ENCODE data around the gene LRRC18. TPM values are rescaled to one million over a fixed set of nuclear protein-coding genes. Genes with fewer than 3 reads are reported as not detected.

LRRC18 gene
- total and polyA plus RNA-seq, 5 experiments from 2014 or later, result not detected

DNA sequence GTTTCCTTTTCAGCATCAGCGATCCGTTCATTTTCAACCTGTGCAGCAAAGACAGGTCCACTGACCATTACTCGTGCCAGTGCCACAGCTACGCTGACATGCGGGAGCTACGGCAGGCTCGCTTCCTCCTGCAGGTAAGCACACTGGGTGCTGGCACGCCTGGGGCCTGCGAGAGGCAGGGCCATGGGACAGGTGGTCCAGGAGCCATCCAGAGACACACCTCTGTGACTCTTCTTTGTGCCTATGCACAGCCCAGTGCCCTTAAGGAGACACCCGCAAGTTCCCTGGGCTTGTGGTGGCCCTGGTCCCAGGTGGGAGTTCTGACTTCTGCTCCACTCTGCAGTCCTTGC, 42.2 kb downstream of the LRRC18 start:
- Mint-ChIP-seq H3K4me3 (no peak overlapping the region), H3K27me3 (peaks cover 0 to 2% (median 0%) of the 10 kb centered on the region in 5 donors), H3K4me1 (peaks cover 0 to 1% (median 0%) of the 10 kb centered on the region in 4 donors), H3K36me3 (no peaks in the 10 kb centered on the region), H3K27ac (no peak overlapping the region), H3K9me3 (peaks cover 0 to 1% (median 0%) of the 10 kb centered on the region in 9 donors)
- ATAC-seq (no peak), DNase-seq (no peak)
- POLR2A ChIA-PET, result no interaction called here

DNA sequence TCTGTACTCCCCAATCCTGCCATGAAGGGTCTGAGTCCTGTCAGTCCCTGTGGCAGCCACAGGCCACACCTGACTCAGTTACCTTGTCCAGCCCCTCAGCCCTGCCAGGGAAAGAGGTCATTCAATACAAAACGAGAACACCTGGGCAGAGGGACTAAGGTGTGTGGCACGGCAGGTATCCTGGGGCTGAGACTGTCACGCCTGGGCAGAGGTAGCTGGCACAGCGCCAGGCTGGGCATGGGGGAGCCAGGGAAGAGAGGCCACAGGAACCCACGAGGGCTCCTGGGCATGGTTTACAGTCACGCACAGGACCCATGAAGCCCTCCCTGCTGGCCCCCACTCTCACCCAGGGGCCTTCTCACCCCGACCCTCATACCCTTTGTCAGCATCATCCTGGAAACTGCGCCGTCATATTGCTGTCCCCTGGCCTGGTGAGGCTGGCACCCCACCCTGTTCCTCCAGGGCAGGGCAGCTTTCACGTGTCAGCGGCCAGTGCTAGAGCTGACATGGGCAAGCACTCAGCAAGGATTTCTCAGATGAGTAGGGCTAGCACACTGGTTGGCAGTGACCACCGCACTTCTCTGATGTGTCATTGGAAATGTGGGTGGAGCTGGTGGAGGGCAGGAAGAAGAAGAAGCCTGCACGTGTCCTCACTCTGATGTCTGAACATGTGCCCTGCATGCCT, 42.7 kb downstream of the LRRC18 start:
- no peak for DNase-seq
- H3K36me3 Mint-ChIP-seq, result no peaks in the 10 kb centered on the region
- POLR2A ChIA-PET, result no interaction called here
- peaks cover 0 to under 1% (median 0%) of the 10 kb centered on the region in 4 donors for H3K4me1 Mint-ChIP-seq
- H3K27me3 Mint-ChIP-seq, result peaks cover 0 to 2% (median 0%) of the 10 kb centered on the region in 5 donors
- ATAC-seq, result no peak
- H3K27ac Mint-ChIP-seq, result no peak overlapping the region
- H3K4me3 Mint-ChIP-seq, result no peak overlapping the region
- peaks cover 0 to under 1% (median 0%) of the 10 kb centered on the region in 9 donors for H3K9me3 Mint-ChIP-seq

DNA sequence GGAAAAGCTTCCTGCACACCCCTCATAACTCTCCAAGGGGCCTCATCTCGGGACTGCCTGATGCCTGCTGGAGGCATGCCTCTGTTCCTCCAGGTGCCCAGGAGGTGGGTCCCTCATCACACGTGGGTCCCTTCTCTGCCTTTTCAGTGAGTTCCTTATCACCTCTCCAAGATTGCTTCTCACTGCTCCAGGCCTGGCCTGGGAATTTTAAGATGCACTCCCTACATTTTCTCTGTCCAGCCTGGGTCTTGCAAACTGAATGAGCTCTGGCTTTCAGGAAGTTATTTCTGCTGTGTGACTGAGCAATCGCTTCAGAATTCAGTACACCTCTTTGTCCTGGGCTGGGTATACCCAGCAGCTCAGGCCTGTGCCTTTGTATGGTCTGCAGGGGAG, 43.8 kb downstream of the LRRC18 start:
- no peak overlapping the region for H3K27ac Mint-ChIP-seq
- H3K4me1 Mint-ChIP-seq, result no peaks in the 10 kb centered on the region
- H3K36me3 Mint-ChIP-seq, result no peaks in the 10 kb centered on the region
- no peak for DNase-seq
- POLR2A ChIA-PET, result no interaction called here
- ATAC-seq, result no peak
- peaks cover 0 to 2% (median 0%) of the 10 kb centered on the region in 5 donors for H3K27me3 Mint-ChIP-seq
- no peak overlapping the region for H3K4me3 Mint-ChIP-seq
- H3K9me3 Mint-ChIP-seq, result no peaks in the 10 kb centered on the region

DNA sequence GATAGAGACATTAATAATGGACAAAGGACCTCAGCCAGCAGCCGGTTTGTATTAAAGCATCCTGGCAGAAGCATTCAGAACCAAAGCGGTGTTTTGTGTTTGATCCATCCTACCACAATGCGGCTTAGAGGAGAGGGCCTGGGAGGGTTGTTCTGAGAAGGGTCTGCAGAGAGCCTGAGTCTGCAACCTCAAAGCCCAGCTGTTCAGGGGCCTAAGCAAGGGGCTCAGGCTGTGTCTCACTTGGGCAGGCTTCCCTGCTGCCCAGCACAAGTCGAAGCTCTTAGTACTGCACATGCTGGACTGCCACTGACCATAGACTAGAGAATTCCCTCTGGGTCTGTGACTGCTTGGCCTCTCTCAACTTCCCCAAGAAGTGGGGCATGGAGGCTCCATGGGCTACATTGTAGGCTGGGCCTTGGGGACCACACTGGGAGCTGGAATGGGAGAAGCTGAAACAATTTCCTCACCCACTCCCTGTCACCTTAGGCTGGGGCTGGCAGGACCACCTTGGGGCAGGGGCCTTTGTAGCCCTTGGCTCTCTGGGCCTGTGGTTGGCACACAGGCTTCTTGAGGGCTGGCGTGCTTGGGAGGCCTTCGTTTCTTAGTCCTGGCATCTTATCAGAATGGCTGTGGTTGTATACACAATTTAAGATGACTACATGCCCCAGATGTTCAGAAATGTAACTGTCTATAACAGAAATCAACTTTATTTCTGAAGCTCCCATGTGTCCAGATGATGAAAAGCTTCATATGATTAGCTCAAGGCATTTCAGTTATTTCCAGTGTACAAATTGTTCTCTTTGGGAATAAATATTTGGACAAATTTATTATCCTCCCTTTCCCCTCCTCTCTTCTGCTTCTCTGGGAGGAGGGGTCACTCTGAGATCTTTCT, 44.5 kb downstream of the LRRC18 start:
- POLR2A ChIA-PET, result no interaction called here
- Mint-ChIP-seq H3K4me1 (no peaks in the 10 kb centered on the region), H3K36me3 (no peaks in the 10 kb centered on the region), H3K27ac (no peak overlapping the region), H3K9me3 (no peaks in the 10 kb centered on the region), H3K27me3 (peaks cover 0 to 2% (median 0%) of the 10 kb centered on the region in 5 donors), H3K4me3 (no peak overlapping the region)
- no peak for DNase-seq
- ATAC-seq, result no peak

DNA sequence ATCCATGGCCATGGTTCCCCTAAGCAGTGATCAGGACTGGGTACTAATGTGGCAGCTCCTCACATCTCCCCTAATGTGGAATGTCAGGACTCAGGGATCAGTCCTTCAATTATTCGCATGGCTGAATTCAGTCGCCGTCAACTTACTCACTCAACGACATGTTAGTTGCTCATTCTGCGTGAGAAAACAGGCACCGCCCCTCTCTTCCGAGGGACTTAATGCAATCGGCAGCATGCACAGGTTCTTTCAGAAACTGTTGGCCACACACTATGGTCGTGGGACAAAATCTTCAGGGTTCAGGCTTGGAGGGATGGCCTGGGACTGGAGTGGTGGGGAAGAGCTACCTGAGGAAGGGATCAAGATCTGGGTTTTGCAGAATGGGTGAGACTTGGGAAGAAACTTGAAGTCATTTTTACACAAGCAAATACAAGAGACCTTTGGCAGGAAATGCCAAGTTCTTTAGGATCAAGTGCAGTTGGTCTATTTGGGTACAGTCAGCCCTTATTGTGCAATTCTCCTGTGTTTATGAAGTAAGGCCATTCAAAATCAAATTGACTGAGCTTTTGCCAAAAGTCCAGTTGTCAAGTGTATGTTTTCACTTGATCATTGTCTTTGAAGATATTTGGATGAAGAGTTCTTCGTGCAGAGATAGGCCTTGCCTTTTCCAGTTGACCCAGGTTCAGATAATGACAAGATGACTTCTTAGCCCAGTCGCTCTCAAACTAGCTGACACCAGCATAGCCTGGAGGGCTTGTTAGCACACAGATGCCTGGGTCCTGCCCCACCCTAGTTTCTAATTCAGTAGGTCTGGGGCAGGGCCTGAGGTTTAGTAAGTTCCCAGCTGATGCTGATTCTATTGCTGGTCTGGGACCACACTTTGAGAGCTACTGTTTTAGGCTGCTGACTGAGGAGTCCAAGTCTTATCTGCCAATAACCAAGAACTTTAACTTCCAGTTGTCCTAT, 48.5 kb downstream of the LRRC18 start:
- DNase-seq (no peak), ATAC-seq (no peak)
- Mint-ChIP-seq H3K4me3 (no peak overlapping the region), H3K27me3 (no peaks in the 10 kb centered on the region), H3K9me3 (no peaks in the 10 kb centered on the region), H3K27ac (no peak overlapping the region), H3K4me1 (no peaks in the 10 kb centered on the region), H3K36me3 (no peaks in the 10 kb centered on the region)
- POLR2A ChIA-PET, result no interaction called here

DNA sequence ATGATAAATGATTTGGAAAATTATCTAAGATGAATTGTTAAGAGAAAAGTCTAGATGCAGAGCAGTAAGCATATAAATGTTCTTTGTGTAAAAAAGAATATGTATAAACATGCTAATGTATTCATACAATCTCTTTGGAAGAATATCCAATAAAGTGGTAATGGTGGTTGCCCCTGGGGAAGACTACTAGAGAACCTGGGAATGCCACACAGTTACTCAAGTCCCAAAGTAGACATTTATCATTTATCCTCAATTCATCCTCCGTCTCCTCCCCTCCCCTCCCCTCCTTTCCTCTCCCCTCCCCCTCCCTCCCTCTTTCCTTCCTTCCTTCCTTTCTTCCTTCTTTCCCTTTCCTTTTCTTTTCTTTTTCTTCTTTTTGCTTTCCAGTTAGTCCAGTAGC, 51.7 kb downstream of the LRRC18 start:
- H3K4me1 Mint-ChIP-seq, result peaks cover 0 to 2% (median 0%) of the 10 kb centered on the region in 4 donors
- H3K9me3 Mint-ChIP-seq, result no peaks in the 10 kb centered on the region
- no peak overlapping the region for H3K4me3 Mint-ChIP-seq
- DNase-seq (no peak), ATAC-seq (no peak)
- POLR2A ChIA-PET, result no interaction called here
- H3K27ac Mint-ChIP-seq, result no peak overlapping the region
- no peaks in the 10 kb centered on the region for H3K36me3 Mint-ChIP-seq
- no peaks in the 10 kb centered on the region for H3K27me3 Mint-ChIP-seq

DNA sequence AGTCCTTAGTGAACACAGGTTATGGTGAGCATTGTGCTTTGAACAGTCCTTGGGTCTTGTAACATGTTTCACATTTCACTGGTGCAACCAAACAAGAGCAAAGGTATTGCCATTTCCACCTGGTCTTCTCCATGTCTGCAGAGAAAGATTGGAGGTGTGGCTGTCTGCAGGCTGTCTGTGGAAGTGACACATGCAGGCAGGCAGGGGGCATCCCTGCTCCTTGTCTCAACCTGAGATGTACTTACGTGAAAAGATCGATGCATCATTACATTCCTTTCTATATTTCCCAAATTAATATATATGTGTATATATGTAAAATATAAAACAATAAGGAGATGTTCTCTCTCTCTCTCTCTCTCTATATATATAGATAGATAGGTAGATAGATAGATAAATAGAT, 54.3 kb downstream of the LRRC18 start:
- peaks cover 0 to 2% (median 0%) of the 10 kb centered on the region in 4 donors for H3K4me1 Mint-ChIP-seq
- ATAC-seq, result no peak

DNA sequence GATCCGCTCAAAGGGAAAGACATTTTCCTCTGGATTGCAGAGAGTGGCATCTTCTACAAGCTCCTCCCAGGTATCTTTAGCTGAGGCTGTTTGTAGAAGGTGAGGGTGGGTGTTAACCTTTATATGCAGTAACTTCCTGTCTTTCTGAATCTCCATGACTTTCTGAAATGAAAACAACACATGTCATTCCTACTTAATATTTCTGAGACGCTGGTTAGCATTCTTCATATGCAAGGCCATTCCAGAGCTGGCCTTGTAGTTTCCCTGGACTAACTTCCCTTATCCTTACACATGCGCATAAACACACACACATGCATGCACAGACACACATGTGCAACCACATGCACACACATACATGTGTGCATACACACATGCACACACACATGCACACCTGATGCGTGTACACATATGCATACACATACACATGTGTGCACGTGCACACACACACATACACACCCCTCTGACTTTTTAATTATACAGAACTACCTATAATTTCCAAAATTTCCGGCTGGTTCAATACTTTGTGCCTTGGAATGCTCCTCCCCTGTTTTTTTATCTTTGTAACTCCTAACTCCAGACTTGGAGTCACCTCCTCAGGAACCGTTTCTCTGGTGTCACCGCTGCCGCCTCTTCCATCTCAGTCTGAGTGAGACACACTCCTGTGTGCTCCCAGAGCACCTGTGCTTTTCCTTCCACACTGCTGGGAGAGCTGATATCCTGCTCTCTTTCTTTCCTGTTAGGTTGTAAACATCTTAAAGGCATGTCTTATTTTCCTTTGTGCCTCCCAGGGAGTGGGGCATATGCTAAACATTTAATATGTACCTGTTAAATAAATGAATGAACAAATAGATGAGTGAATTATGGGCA, 55.2 kb downstream of the LRRC18 start:
- H3K4me1 Mint-ChIP-seq, result peaks cover 0 to 2% (median 0%) of the 10 kb centered on the region in 4 donors
- no peaks in the 10 kb centered on the region for H3K9me3 Mint-ChIP-seq
- no peak overlapping the region for H3K4me3 Mint-ChIP-seq
- DNase-seq, result no peak
- no peak for ATAC-seq
- H3K27me3 Mint-ChIP-seq, result peaks cover 0 to 2% (median 0%) of the 10 kb centered on the region in 5 donors
- peak overlapping the region in 1 of 10 donors; percentile 16 for H3K27ac Mint-ChIP-seq
- POLR2A ChIA-PET, result no interaction called here
- no peaks in the 10 kb centered on the region for H3K36me3 Mint-ChIP-seq

More for the DNA sequence above, 54.3 kb downstream of the LRRC18 start:
- Mint-ChIP-seq H3K36me3 (no peaks in the 10 kb centered on the region), H3K9me3 (no peaks in the 10 kb centered on the region), H3K4me3 (no peak overlapping the region), H3K27ac (no peak overlapping the region), H3K27me3 (peaks cover 0 to 2% (median 0%) of the 10 kb centered on the region in 5 donors)
- POLR2A ChIA-PET, result no interaction called here
- no peak for DNase-seq

DNA sequence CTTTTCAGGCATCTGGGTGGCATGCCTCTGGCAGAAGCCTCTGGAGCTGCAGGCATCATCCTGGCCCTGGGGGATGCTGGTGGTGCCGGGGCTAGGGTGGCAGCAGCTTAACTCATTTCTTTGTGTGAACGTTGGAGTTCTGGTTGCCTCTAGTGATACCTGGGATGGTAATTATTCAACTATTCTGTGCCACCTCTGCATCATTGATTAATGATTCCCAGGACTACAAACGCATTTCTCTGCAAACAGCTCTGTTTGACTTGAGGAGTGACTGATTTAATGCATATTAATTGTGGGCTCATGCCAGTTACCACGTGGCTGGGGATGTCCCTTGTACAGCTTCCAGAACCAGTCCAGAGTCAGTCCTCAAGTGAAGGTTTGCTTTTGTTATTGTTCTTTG, 55.9 kb downstream of the LRRC18 start:
- H3K4me3 Mint-ChIP-seq, result no peak overlapping the region
- ATAC-seq, result no peak
- H3K27ac Mint-ChIP-seq, result no peak overlapping the region
- no peak for DNase-seq
- POLR2A ChIA-PET, result no interaction called here
- H3K9me3 Mint-ChIP-seq, result no peaks in the 10 kb centered on the region
- peaks cover 0 to 2% (median 0%) of the 10 kb centered on the region in 5 donors for H3K27me3 Mint-ChIP-seq
- peaks cover 0 to 2% (median 0%) of the 10 kb centered on the region in 4 donors for H3K4me1 Mint-ChIP-seq
- no peaks in the 10 kb centered on the region for H3K36me3 Mint-ChIP-seq

DNA sequence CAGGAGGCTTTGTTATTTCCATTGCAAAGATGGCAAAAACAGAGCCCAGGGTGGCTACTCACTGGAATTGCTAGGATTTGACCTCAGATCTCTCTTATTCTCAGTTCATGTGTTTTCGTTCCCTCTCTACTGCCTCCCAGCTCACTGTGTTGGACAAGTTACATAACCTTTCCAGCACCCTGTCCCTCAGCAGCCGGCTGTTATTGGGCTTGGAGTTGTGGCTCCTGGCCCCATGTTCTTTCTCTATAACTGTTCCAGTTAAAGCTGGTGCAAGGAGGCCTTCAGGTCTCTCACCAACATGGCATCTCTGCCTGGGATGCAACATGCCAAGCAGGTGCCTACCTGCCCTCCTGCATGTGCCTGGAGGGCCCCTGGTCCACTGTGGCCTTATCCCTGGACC, 56.8 kb downstream of the LRRC18 start:
- Mint-ChIP-seq H3K27ac (no peak overlapping the region), H3K27me3 (peaks cover 0 to 2% (median 0%) of the 10 kb centered on the region in 5 donors), H3K4me1 (peaks cover 0 to 2% (median 0%) of the 10 kb centered on the region in 4 donors), H3K36me3 (no peaks in the 10 kb centered on the region), H3K4me3 (no peak overlapping the region), H3K9me3 (no peaks in the 10 kb centered on the region)
- no peak for DNase-seq
- no peak for ATAC-seq
- POLR2A ChIA-PET, result no interaction called here

DNA sequence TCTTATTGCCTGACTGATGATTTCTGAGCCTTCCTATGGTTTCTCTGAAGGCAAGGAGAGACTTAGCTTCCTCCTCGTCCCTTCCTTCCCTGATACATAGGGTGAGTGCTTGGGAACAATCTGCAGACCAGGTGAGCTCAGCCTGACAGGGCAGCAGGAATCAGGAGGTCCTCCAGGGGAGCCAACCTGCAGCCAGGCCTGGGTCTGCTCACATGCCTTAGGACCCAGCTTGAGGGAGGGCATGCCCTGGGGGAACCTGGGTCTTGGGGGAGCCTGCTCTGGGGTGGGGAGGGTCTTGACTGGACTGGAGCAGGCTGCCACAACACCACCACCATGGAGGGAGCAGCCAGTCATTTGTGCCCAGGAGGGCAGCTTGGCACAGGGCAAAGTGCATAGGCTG, 57.7 kb downstream of the LRRC18 start:
- Mint-ChIP-seq H3K4me3 (no peak overlapping the region), H3K9me3 (no peaks in the 10 kb centered on the region), H3K36me3 (no peaks in the 10 kb centered on the region), H3K4me1 (peaks cover 0 to 2% (median 0%) of the 10 kb centered on the region in 4 donors), H3K27ac (no peak overlapping the region), H3K27me3 (peaks cover 0 to 2% (median 0%) of the 10 kb centered on the region in 5 donors)
- DNase-seq, result no peak
- ATAC-seq, result no peak
- POLR2A ChIA-PET, result no interaction called here
